Stimulated activated CD8-positive, alpha-beta memory T cell treated with anti-CD3 and anti-CD28 coated beads, Interleukin-15, amount 100 ng/mL, for 48 hours (primary cell): ENCODE measurements around the gene MRPS12.
"Not testable (repeated sequence)": the region's sequence is repeated elsewhere in the genome, so short reads cannot be mapped to it uniquely, and the experiment has no call there.

Experiments
- DNase-seq, 2 donors: peaks; one replicate each; pipeline ENCODE4 v3.0.0-alpha.2; 2020; ENCODE audit warnings: low read depth in 2 of 2

MRPS12 gene

GRCh38 chr19:38939957-38940356 lies 9.2 kb downstream of the MRPS12 start:
- DNase-seq, result no peak

DNA sequence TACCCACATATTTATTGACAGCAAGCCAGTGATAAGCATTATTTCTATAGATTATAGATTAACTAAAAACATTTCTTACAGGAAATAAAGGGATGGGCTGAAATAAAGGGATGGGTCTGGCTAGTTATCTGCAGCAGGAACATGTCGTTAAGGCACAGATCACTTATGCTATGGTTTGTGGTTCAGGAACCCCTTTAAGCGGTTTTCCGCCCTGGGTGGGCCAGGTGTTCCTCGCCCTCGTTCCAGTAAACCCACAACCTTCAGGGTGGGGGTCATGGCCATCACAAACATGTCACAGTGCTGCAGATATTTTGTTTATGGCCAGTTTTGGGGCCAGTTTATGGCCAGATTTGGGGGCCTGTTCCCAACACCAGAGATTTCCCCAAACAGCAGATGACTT lies 10.7 kb downstream of the MRPS12 start:
- not testable (repeated sequence) for DNase-seq

- DNase-seq, result no peak
Observed at GRCh38 chr19:38941979-38942378, 11.2 kb downstream of the MRPS12 start.

- no peak for DNase-seq
Observed at GRCh38 chr19:38942471-38943181, 11.9 kb downstream of the MRPS12 start.

DNA sequence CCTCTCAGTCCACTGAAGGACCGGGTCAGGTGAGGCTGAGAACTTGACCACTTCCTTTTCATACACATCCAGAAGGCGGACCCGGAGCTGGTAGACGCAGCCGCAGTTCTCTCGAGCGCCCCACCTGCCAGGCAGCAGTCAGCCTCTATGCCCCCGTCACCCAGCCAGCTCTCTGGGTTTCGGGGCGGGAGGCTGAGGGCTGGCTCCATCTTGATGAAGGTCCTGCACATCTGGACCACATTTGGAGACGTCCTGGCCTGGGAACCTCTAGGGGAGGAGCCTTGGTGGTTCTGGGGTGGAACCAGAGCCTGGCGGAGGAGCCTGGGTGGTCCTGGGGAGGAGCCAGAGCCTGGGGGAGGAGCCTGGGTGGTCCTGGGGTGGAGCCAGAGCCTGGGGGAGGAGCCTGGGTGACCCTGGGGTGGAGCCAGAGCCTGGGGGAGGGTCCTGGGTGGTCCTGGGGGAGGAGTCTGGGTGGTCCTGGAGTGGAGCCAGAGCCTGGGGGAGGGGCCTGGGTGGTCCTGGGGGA lies 14.3 kb downstream of the MRPS12 start:
- DNase-seq, result no peak

DNA sequence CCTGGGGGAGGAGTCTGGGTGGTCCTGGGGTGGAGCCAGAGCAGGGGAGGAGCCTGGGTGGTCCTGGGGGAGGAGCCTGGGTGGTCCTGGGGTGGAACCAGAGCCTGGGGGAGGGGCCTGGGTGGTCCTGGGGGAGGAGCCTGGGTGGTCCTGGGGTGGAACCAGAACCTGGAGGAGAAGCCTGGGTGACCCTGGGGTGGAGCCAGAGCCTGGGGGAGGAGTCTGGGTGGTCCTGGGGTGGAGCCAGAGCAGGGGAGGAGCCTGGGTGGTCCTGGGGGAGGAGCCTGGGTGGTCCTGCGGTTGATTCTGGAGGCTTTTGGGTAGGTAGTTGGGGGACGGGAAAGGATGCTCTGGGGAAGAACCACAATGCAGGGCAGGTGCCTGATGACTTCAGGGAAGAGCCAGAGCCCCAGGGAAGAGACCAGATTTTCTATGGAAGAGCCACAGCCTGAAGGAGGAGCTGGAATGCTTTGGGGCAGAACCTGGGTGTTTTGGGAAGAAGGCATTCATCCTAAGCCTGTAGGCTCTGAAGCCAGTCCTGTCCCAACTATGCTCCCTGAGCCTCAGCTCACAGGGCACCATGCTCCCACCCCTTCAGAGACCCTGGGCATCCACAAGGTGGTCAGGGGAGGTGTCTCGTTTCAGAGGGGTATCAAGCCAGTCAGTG lies 15.0 kb downstream of the MRPS12 start:
- no peak for DNase-seq

GRCh38 chr19:38946229-38947010 lies 15.7 kb downstream of the MRPS12 start:
- no peak for DNase-seq

GRCh38 chr19:38949580-38950367 lies 19.0 kb downstream of the MRPS12 start:
- DNase-seq, result peak; percentile 80 to 88

DNA sequence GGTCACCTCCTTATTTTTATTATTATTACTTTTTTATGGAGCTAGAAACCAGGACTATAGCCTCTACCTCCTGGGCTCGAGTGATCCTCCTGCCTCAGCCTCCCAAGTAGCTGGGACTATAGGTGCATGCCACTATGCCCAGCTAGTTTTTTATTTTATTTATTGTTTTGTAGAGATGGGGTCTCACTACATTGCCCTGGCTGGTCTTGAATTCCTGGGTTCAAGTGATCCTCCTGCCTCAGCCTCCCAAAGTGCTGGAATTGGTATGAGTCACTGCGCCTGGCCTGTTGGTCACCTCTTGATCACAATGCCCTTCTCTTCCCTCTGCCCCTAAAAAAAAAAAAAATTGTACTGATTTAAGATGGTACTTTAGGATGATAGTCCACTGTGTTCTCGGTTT lies 20.4 kb downstream of the MRPS12 start:
- DNase-seq, result no peak

DNA sequence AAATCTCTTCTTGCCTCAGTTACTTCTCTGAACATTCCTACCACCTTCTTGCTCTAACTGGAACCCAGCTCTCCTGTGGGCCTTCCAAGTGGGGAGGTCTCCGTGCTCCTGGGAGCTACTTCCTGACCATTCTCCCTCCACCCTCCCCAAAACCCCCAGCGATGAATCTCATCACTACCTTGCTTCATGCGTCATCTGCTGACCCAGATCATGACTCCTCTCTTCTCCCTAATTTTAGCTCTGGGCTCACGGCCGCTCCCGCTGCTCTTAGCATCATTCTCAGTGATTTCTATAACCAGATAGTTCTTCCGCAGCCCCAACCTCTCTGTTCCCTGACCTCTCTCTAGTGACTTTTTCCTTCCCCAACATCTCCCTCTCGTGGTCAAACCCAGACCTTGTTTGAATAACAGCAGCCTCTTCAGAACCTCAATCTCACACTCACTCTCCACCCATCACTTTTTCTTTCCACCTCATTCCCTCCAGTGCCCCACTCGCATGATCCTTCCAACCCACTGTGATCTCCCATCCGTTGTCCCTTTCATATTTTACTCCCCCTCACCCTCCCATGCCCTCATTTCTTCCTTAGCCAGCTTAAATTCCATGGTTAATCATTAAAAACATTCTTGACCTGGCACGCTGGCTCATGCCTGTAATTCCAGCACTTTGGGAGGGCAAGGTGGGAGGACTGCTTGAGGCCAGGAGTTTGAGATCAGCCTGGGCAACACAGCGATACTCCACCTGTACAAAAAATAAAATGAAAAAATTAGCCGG lies 21.8 kb downstream of the MRPS12 start:
- no peak for DNase-seq

GRCh38 chr19:38953677-38954076 lies 22.9 kb downstream of the MRPS12 start:
- no peak for DNase-seq

DNA sequence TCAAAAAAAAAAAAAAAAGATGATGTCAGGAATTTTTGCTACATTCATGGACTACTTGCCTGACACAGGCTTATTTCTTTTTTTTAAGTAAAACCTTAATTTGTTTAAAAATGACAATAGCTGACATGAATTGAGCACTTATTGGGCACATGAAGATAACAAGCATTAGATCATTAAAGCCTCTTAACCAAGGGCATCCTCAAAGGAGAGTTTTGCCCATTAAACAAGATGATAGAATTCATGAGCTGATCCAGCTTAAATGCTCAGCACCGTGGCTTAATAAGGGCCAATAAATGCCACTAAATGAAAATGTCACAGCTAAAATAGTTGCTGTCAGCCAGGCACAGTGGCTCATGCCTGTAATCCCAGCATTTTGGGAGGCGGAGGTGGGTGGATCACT lies 25.5 kb downstream of the MRPS12 start:
- no peak for DNase-seq

DNA sequence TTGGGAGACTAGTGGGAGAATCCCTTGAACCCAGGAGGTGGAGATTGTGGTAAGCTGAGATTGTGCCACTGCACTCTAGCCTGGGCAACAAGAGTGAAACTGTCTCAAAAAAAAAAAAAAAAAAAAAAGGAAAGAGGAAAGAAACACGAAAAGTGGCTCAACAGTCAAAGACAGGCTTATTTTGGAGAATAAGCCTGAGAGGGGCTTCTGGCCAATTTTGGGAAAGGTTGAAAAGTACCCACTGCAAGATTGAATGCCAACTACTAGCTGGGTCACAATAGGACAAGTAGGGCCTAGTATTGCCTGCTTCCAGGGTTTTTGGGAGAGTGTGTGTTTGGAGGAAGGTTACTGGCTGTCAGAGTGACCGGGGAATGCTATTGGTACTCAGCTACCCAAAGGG lies 27.6 kb downstream of the MRPS12 start:
- no peak for DNase-seq

DNA sequence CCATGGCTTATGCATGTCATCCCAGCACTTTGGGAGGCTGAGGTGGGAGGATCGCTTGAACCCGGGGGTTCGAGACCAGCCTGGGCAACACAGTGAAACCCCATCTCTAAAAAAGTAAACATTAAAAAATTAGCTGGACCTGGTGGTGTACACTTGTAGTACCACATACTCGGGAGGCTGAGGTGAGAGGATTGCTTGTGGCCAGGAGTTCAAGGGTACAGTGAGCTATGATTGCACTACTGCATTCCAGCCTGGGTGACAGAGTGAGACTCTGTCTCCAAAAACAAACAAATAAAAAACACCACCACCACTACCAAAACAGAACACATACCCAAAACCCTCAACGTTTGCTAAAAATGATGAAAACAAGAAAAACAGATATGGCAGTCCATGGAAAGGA lies 28.9 kb downstream of the MRPS12 start:
- no peak for DNase-seq

DNA sequence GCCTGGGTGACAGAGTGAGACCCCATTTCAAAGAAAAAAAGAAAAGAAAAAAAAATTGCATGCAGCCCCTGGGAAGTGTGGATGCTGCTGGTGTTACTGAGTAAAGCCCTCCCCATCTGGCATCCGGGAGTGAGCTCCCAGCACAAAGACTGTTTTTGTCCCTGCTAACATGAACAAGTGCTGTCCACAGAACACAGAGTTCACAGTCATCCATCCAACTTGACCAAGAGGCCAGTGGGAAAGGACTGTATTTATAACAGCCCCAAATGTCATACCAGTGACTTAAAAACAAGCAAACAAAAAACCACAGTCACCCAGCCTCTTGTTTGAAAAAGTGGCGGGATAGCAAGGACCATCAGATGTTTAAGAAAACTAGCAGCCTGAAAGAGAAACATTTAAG lies 34.0 kb downstream of the MRPS12 start:
- DNase-seq, result no peak

GRCh38 chr19:38966149-38966548 lies 35.4 kb downstream of the MRPS12 start:
- not testable (repeated sequence) for DNase-seq

- DNase-seq, result no peak
Observed at GRCh38 chr19:38970664-38971532, 40.2 kb downstream of the MRPS12 start.

- no peak for DNase-seq
Observed at GRCh38 chr19:38971672-38972071, 40.9 kb downstream of the MRPS12 start.

GRCh38 chr19:38974624-38975213 lies 44.0 kb downstream of the MRPS12 start:
- no peak for DNase-seq
